Transverse colon (tissue), 3 donors: Measurements from ENCODE around the gene DOCK3.

ENCODE experiments used
- CTCF ChIP-seq, 5 experiments: fragments of 200-600 bp in 3 of 5; fragments of 450-650 bp in 2 of 5; sonication (generic) in 3 of 5; IDR thresholded peaks; 1 replicate in 2 of 5; 2 replicates in 3 of 5; pipeline ENCODE4 v1.5.1; 2016 to 2017; ENCODE audit warnings: antibody characterized with exemption in 5 of 5, inconsistent platforms in 3 of 5, mild to moderate bottlenecking in 2 of 5, moderate library complexity in 1 of 5
- EP300 ChIP-seq: sonication (generic); formaldehyde crosslinking; IDR thresholded peaks from one replicate; pipeline ENCODE4 v1.6.1; 2017; ENCODE audit warnings: antibody characterized with exemption, low read depth
- POLR2A ChIP-seq: fragments of 450-650 bp; IDR thresholded peaks from one replicate; pipeline ENCODE4 v1.6.1; 2016; ENCODE audit warnings: antibody characterized with exemption, mild to moderate bottlenecking, moderate library complexity

GRCh38 chr3:51396401-51396800 is 721.7 kb downstream of the DOCK3 start:
- TF ChIP-seq POLR2A (no peak), EP300 (no peak), CTCF (IDR thresholded peaks at IDR 0.05) (no peak)
